Posterior vena cava (tissue), 2 donors: ENCODE measurements around the gene A4GALT. TPM values are rescaled to one million over a fixed set of nuclear protein-coding genes. Genes with fewer than 3 reads are reported as not detected.
"Not testable (repeated sequence)": the region's sequence is repeated elsewhere in the genome, so short reads cannot be mapped to it uniquely, and the experiment has no call there.

ENCODE experiments used
- DNase-seq: peaks from one replicate; pipeline ENCODE4 v3.0.0-alpha.2; 2020; ENCODE audit warnings: low spot score
- intact Hi-C, 2 donors: fragments of 100-400 bp; cut with DNase I; formaldehyde crosslinking; loops; one replicate each; pipeline versions ENCODE4 v1.14.1 to v1.14.2; 2022 to 2023
- total RNA-seq, 2 donors: library from RNA; stranded (reverse); fragmentation: NEBNext Ultra II Directional; extraction: Animal tissue kit (Norgen Biotek cat#: 25700); gene quantifications; one replicate each; pipeline ENCODE4 v1.2.1, GENCODE V29; 2021
- donor health status: DM: yes; HTN: yes; CAD: no.
- donor health status: DM: yes; HTN: yes; CAD: no.

A4GALT gene
- total RNA-seq, 2 donors from 2014 or later = 42.2 to 59.8 TPM

- intact Hi-C loops = no loop called here
These were observed 27.2 kb upstream of the A4GALT start for GRCh38 chr22:42747701-42748513.

GRCh38 chr22:42745118-42745517, 24.4 kb upstream of the A4GALT start:
- DNase-seq = no peak
- intact Hi-C loops = no loop called here

More at GRCh38 chr22:42747701-42748513, 27.2 kb upstream of the A4GALT start:
- no peak for DNase-seq

GRCh38 chr22:42743501-42743991, 22.9 kb upstream of the A4GALT start:
- peak; percentile 97 for DNase-seq
- intact Hi-C loops = no loop called here

GRCh38 chr22:42742940-42743339, 22.3 kb upstream of the A4GALT start:
- intact Hi-C loops = no loop called here
- DNase-seq = no peak

GRCh38 chr22:42740320-42740719, 19.6 kb upstream of the A4GALT start:
- DNase-seq, intact Hi-C loops: not testable (repeated sequence)

- intact Hi-C loops = no loop called here
- no peak for DNase-seq
These were observed 13.7 kb upstream of the A4GALT start for GRCh38 chr22:42734406-42734805.

DNA sequence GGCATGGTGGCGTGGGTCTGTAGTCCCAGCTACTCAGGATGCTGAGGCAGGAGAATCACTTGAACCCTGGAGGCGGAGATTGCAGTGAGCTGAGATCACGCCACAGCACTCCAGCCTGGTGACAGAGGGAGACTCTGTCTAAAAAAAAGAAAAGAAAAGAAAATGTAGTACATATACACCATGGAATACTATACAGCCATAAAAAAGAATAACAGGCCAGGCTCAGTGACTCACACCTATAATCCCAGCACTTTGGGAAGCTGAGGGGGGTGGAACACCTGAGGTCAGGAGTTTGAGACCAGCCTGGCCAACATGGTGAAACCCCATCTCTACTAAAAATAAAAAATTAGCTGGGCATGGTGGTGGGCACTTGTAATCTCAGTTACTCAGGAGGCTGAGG, 12.7 kb upstream of the A4GALT start:
- DNase-seq, intact Hi-C loops: not testable (repeated sequence)

GRCh38 chr22:42732081-42732480, 11.4 kb upstream of the A4GALT start:
- DNase-seq = no peak
- intact Hi-C loops = no loop called here

GRCh38 chr22:42726811-42727210, 6.1 kb upstream of the A4GALT start:
- no peak for DNase-seq
- intact Hi-C loops = no loop called here

DNA sequence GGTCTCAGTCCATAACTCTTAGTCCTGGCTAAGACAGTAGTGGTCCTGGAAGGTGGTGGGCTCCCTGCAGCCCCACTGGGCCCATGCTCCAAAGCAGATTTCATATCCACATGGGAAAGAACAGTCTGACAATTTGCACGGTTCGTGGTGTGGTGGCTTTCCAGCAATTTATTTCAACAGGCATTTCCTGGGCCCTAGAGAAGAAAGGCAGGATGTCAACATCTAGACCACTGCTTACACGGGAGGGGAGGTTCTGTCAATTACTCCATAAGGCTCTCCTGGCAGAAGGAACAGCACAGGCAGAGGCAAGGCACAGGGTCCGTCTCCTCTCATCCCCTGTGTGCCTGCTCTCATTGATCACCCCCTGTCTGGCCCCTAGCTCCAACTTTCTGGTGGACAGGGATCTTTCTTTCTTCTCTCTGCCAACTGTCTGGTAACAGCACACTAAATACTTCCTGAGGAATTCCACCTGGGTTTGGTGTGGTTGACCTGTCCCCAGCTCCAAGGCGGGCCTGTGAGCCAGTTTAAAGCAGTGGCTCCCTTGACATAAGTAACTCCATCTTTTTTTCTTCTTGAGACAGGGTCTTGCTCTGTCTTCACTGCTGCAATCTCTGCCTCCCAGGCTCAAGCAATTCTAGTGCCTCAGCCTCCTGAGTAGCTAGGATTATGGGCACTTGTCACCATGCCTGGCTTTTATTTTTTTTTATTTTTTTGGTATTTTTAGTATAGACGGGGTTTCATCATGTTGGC, 5.1 kb upstream of the A4GALT start:
- intact Hi-C loops = no loop called here
- DNase-seq = no peak

- intact Hi-C loops = loop anchor here in 1 of 2 donors (5.0 kb wide), 1 partner anchor 42 kb away; no protein-coding TSS in a partner anchor
- no peak for DNase-seq
These were observed 3.4 kb upstream of the A4GALT start for GRCh38 chr22:42724062-42724461.

- intact Hi-C loops = loop anchor here in 1 of 2 donors (5.0 kb wide), 1 partner anchor 39 kb away; no protein-coding TSS in a partner anchor
- DNase-seq = no peak
These were observed 370 bp upstream of the A4GALT start for GRCh38 chr22:42721045-42721434.

DNA sequence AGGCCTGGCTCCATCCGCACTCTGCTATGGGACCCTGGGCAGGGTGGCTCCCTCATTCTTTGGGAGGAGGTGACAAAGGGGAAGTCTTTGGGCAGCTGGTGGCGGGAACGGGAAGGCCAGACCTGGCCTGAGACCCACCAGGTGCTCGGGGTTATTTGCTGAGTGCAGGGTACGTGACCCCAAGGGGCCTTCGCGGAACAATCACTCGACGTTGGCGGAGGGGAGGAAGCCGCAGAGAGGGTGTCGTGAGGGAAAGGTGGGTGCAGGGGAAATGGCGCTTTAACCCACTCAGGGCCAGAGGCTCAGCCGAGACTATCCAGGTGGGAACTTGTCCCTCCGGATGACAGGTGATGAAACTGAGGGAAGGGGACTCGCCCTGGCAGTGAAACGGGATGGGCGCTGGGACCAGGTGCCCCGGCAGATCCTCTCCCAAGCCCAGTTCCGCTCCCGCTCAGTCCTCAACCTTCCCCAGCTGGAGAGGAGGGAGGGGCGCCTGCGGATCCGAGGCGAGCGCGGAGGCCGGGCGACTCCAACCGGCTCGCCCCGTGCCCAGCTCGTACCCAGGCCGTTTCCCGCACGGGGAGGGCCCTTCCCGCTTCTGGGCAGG, 911 bp downstream of the A4GALT start:
- no peak for DNase-seq
- intact Hi-C loops = loop anchor here in 1 of 2 donors (5.0 kb wide), 1 partner anchor 37 kb away; no protein-coding TSS in a partner anchor

DNA sequence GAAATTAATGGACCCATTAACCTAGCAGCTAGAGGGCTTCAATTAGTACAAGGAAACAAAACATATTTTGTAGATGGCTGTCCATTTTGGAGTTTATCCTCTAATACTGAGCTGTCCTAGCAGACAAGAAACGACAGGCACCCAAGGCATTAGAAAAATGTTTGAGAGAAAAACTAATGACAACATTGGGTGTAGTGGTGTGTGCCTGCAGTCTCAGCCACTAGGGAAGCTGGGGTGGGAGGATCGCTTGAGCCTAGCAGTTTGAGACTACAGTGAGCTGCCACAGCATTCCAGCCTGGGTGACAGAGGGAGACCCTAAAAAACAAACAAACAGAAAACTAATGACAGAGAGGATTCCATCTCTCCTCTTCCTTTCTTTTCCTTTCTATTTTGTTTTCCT, 1.5 kb downstream of the A4GALT start:
- DNase-seq = no peak

GRCh38 chr22:42717197-42717928, 3.3 kb downstream of the A4GALT start:
- DNase-seq = no peak
- intact Hi-C loops = no loop called here

More for the DNA sequence above, 1.5 kb downstream of the A4GALT start:
- intact Hi-C loops = no loop called here

GRCh38 chr22:42716649-42717127, 4.0 kb downstream of the A4GALT start:
- no peak for DNase-seq
- intact Hi-C loops = no loop called here

DNA sequence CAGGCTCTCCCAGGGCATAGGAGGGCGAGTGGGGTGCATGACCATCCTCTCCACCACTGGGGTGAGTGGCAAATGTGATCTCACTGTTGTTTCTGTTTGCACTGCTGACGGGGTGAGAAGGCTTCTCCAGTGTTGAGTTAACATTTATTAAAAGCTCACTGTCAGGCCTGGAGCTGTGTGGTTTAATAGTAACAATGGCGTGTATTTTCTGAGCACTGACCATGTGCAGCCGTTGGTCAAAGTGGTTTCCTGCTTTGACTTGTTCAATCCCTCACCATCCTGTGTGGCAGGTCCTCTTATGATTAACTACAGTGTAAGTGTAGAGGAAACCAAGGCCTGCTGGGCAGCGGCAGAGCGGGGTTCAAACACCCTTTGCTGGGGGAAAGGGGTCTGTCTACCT, 4.4 kb downstream of the A4GALT start:
- no peak for DNase-seq
- intact Hi-C loops = no loop called here

GRCh38 chr22:42714768-42715390, 5.8 kb downstream of the A4GALT start:
- intact Hi-C loops = no loop called here

GRCh38 chr22:42714308-42714707, 6.4 kb downstream of the A4GALT start:
- intact Hi-C loops = no loop called here
- DNase-seq = no peak

More at GRCh38 chr22:42714768-42715390, 5.8 kb downstream of the A4GALT start:
- no peak for DNase-seq
